Kidney (tissue), 14 donors: ENCODE results near the gene IDI1. TPM values are rescaled to one million over a fixed set of nuclear protein-coding genes. Genes with fewer than 3 reads are reported as not detected.

Experiments used
- DNase-seq, 5 donors: peaks; one replicate each; pipeline ENCODE4 v3.0.0-alpha.2; 2013 to 2020
- FAIRE-seq: peaks from 2 replicates; lab custom pipeline; 2012; peaks lifted over from hg19 to GRCh38; lab: Jason Lieb, UNC
- H3K27ac ChIP-seq, 2 donors: one replicate each; pipeline ENCODE4 v1.7.0; 2013; ENCODE audit warnings: low read depth in 2 of 2, low read length in 2 of 2, inconsistent platforms in 1 of 2
- H3K27me3 ChIP-seq: one replicate; pipeline ENCODE4 v1.7.1; 2013; ENCODE audit warnings: low read length, inconsistent platforms; ENCODE audit not compliant: control insufficient read depth, insufficient read depth
- H3K36me3 ChIP-seq, 3 donors: one replicate each; pipeline versions ENCODE4 v1.7.0 to v1.7.1; 2013; ENCODE audit warnings: low read length in 3 of 3, control low read depth in 1 of 3, inconsistent platforms in 1 of 3; ENCODE audit not compliant: insufficient read depth in 3 of 3, control insufficient read depth in 2 of 3
- H3K4me1 ChIP-seq, 3 donors: one replicate each; pipeline versions ENCODE4 v1.7.0 to v1.7.1; 2013; ENCODE audit warnings: low read length in 3 of 3, inconsistent platforms in 1 of 3, low read depth in 1 of 3; ENCODE audit not compliant: control insufficient read depth in 2 of 3, insufficient read depth in 2 of 3
- H3K4me3 ChIP-seq, 3 donors: one replicate each; pipeline versions ENCODE4 v1.7.0 to v1.8.1; 2013; ENCODE audit warnings: low read length in 3 of 3, control low read depth in 1 of 3, inconsistent platforms in 1 of 3
- H3K9ac ChIP-seq, 3 donors: one replicate each; pipeline versions ENCODE4 v1.7.0 to v1.7.1; 2013; ENCODE audit warnings: low read length in 3 of 3, control low read depth in 1 of 3, inconsistent platforms in 1 of 3
- H3K9me3 ChIP-seq, 3 donors: one replicate each; pipeline versions ENCODE4 v1.7.0 to v1.7.1; 2013; ENCODE audit warnings: low read length in 3 of 3, control low read depth in 1 of 3, inconsistent platforms in 1 of 3; ENCODE audit not compliant: control insufficient read depth in 2 of 3, insufficient read depth in 1 of 3
- CTCF ChIP-seq: IDR thresholded peaks from 3 replicates; pipeline ENCODE4 v1.5.1; 2012; ENCODE audit warnings: mild to moderate bottlenecking, moderate library complexity, borderline replicate concordance; ENCODE audit not compliant: insufficient read depth; ENCODE audit errors: extremely low read depth
- intact Hi-C: fragments of 100-400 bp; cut with DNase I; formaldehyde crosslinking; loops from one replicate; pipeline ENCODE4 v1.11.1; 2022
- polyA plus RNA-seq: library from polyadenylated mRNA; stranded (reverse); fragments of 350-450 nt; fragmentation: Illumina TruSeq; extraction: RNeasy Lipid Tissue Mini Kit (QIAGEN cat#74804); gene quantifications from one replicate; pipeline ENCODE4 v1.2.3, GENCODE V29; 2014; ENCODE audit warnings: low read depth, low replicate concordance; ENCODE audit not compliant: insufficient read depth
- total RNA-seq: library from RNA; stranded (reverse); fragmentation: NEBNext Ultra II Directional; extraction: Animal tissue kit (Norgen Biotek cat#: 25700); gene quantifications from one replicate; pipeline ENCODE4 v1.2.1, GENCODE V29; 2021
- donor health status: control.
- donor health status: control.
- donor health status: control.
- donor health status: control.
- donor health status: control.
- donor health status: DM: yes; HTN: yes; CAD: no.
- donor health status: Normal renal cell carcinoma (clear cell type).

Gene IDI1
- total and polyA plus RNA-seq, 2 donors from 2014 or later: 27.5 to 59.7 TPM

GRCh38 chr10:1056326-1057105 is 7.6 kb upstream of the IDI1 start, which contains the start of gene WDR37:
Gene WDR37, plus strand, starts transcription at chr10:1056385. Its CDS starts 15,771 bp downstream, at chr10:1072156.
- Histone ChIP-seq H3K9ac (peak within 1 kb of the TSS; percentile 77 to 91 (median 82)), H3K27ac (peak within 1 kb of the TSS; percentile 97 to 98), H3K9me3 (no peaks in the 10 kb centered on the region), H3K36me3 (peaks cover 0 to 5% (median 5%) of the 10 kb centered on the region in 3 donors), H3K4me3 (peak within 1 kb of the TSS; percentile 86 to 98 (median 90)), H3K27me3 (no peaks in the 10 kb centered on the region), H3K4me1 (peaks cover 0 to 23% (median 11%) of the 10 kb centered on the region in 3 donors)
- DNase-seq: peak; percentile 87 to 96 (median 93)
- intact Hi-C loops: no loop called here
- no peak for TF ChIP-seq CTCF
- FAIRE-seq: no peak

GRCh38 chr10:1054684-1055083 is 5.8 kb upstream of the IDI1 start:
- peaks cover 0 to 25% (median 8%) of the 10 kb centered on the region in 3 donors for H3K4me1 ChIP-seq
- no peak for TF ChIP-seq CTCF
- no peak overlapping the region for H3K27ac ChIP-seq
- FAIRE-seq (no peak), DNase-seq (no peak)
- peak overlapping the region in 2 of 3 donors; percentile 86 to 98 for H3K4me3 ChIP-seq
- no peak overlapping the region for H3K9ac ChIP-seq
- H3K9me3 ChIP-seq: no peaks in the 10 kb centered on the region
- intact Hi-C loops: no loop called here
- no peaks in the 10 kb centered on the region for H3K27me3 ChIP-seq
- H3K36me3 ChIP-seq: peaks cover 0 to 8% (median 5%) of the 10 kb centered on the region in 3 donors

GRCh38 chr10:1050554-1050953 is 1.6 kb upstream of the IDI1 start:
- H3K27ac ChIP-seq: no peak overlapping the region
- DNase-seq (peak in 1 of 5 donors; percentile 49), FAIRE-seq (no peak)
- no peak overlapping the region for H3K9ac ChIP-seq
- H3K9me3 ChIP-seq: no peaks in the 10 kb centered on the region
- H3K4me1 ChIP-seq: peaks cover 0 to 23% (median 18%) of the 10 kb centered on the region in 3 donors
- no peaks in the 10 kb centered on the region for H3K27me3 ChIP-seq
- intact Hi-C loops: no loop called here
- TF ChIP-seq CTCF: no peak
- no peak overlapping the region for H3K4me3 ChIP-seq
- peaks cover 0 to 8% (median 5%) of the 10 kb centered on the region in 3 donors for H3K36me3 ChIP-seq
